GM12892 (cell line): ENCODE results near the gene TMEM86A.

ENCODE experiments used
- POLR2A ChIP-seq: IDR thresholded peaks from 2 replicates; pipeline ENCODE4 v1.6.1; 2011; ENCODE audit warnings: low read depth, low read length, control low read depth
- POLR2AphosphoS5 ChIP-seq: IDR thresholded peaks from 2 replicates; pipeline ENCODE4 v1.6.1; 2011; ENCODE audit warnings: low read depth, low read length, control low read depth
- TAF1 ChIP-seq: IDR thresholded peaks from 2 replicates; pipeline ENCODE4 v1.6.1; 2011; ENCODE audit warnings: low read depth, mild to moderate bottlenecking, control low read depth, low read length, borderline replicate concordance

GRCh38 chr11:18699848-18700261 lies 1.3 kb downstream of the TMEM86A start:
- TF ChIP-seq POLR2AphosphoS5, result no peak
- TF ChIP-seq POLR2A, result no peak
- TF ChIP-seq TAF1, result no peak
